H1 (cell line): Measurements from ENCODE around the gene ZNF620. TPM values are rescaled to one million over a fixed set of nuclear protein-coding genes. Genes with fewer than 3 reads are reported as not detected.

Experiments
- CTCF ChIA-PET: fragments of 300-600 bp; sonication (Branson Sonifier 250); formaldehyde crosslinking; loops from one replicate; lab custom pipeline; 2021; ENCODE audit not compliant: partially characterized antibody; lab: Charles Lee
- POLR2A ChIA-PET: fragments of 300-600 bp; sonication (Branson Sonifier 250); formaldehyde crosslinking; loops from one replicate; lab custom pipeline; 2021; ENCODE audit warnings: inconsistent platforms; ENCODE audit not compliant: partially characterized antibody; lab: Charles Lee
- DNase-seq, 2 experiments: peaks; one replicate each; pipeline versions ENCODE4 v3.0.0 to v3.0.0-alpha.2; 2010 to 2022; ENCODE audit warnings: low spot score in 2 of 2, low read depth in 1 of 2, mixed read lengths in 1 of 2
- FAIRE-seq: peaks from 2 replicates; lab custom pipeline; 2011; peaks lifted over from hg19 to GRCh38; lab: Jason Lieb, UNC
- H2AFZ ChIP-seq: 2 replicates; pipeline ENCODE4 v1.8.1; 2012; ENCODE audit warnings: low read length, inconsistent platforms
- H2AK5ac ChIP-seq: 2 replicates; pipeline ENCODE4 v1.6.1; 2013; ENCODE audit warnings: low read depth, low read length
- H2BK120ac ChIP-seq: replicated peaks from 2 replicates; pipeline ENCODE3; 2013; ENCODE audit warnings: low read depth, low read length, inconsistent platforms
- H2BK12ac ChIP-seq: 2 replicates; pipeline ENCODE4 v1.6.1; 2013; ENCODE audit warnings: low read depth, low read length
- H2BK15ac ChIP-seq: 2 replicates; pipeline ENCODE4 v1.6.1; 2013; ENCODE audit warnings: low read length
- H2BK20ac ChIP-seq: 2 replicates; pipeline ENCODE4 v1.6.1; 2013; ENCODE audit warnings: low read length
- H2BK5ac ChIP-seq: 2 replicates; pipeline ENCODE4 v1.6.1; 2013; ENCODE audit warnings: low read depth, low read length
- H3K14ac ChIP-seq: 2 replicates; pipeline ENCODE4 v1.6.1; 2013; ENCODE audit warnings: inconsistent platforms; ENCODE audit not compliant: insufficient read length
- H3K18ac ChIP-seq: 2 replicates; pipeline ENCODE4 v1.6.1; 2013; ENCODE audit warnings: low read length; ENCODE audit errors: extremely low read depth
- H3K23ac ChIP-seq: 2 replicates; pipeline ENCODE4 v1.6.1; 2013; ENCODE audit warnings: inconsistent platforms; ENCODE audit not compliant: insufficient read length
- H3K23me2 ChIP-seq: 2 replicates; pipeline ENCODE4 v1.6.1; 2013; ENCODE audit warnings: low read depth, low read length
- H3K27ac ChIP-seq: 2 replicates; pipeline ENCODE4 v1.6.1; 2011; ENCODE audit warnings: low read depth, low read length, inconsistent platforms
- H3K27me3 ChIP-seq, 4 experiments: replicated peaks in 1 of 4; 1 replicate in 1 of 4; 2 replicates in 3 of 4; pipeline versions ENCODE4 v1.6.1 to v1.8.1; 2011 to 2013; ENCODE audit warnings: low read length in 3 of 4, mild to moderate bottlenecking in 3 of 4, inconsistent platforms in 2 of 4, mixed read lengths in 2 of 4, moderate library complexity in 1 of 4; ENCODE audit not compliant: control insufficient read depth in 3 of 4, insufficient read depth in 3 of 4; ENCODE audit errors: extremely low read depth in 1 of 4
- H3K36me3 ChIP-seq, 4 experiments: 2 replicates each; pipeline versions ENCODE4 v1.6.1 to v1.8.1; 2011 to 2013; ENCODE audit warnings: mild to moderate bottlenecking in 4 of 4, low read length in 3 of 4, moderate library complexity in 2 of 4, control low read depth in 1 of 4, inconsistent platforms in 1 of 4; ENCODE audit not compliant: insufficient read depth in 4 of 4, control insufficient read depth in 2 of 4
- H3K4ac ChIP-seq: replicated peaks from 2 replicates; pipeline ENCODE3; 2013; ENCODE audit warnings: low read length, low read depth, mixed read lengths, inconsistent platforms; ENCODE audit not compliant: insufficient read length
- H3K4me1 ChIP-seq, 4 experiments: replicated peaks in 1 of 4; 1 replicate in 1 of 4; 2 replicates in 3 of 4; pipeline versions ENCODE4 v1.6.1 to v1.8.1; 2011 to 2013; ENCODE audit warnings: low read length in 3 of 4, inconsistent platforms in 2 of 4, mixed read lengths in 1 of 4; ENCODE audit not compliant: insufficient read depth in 4 of 4, control insufficient read depth in 3 of 4
- H3K4me2 ChIP-seq, 2 experiments: 2 replicates each; pipeline versions ENCODE4 v1.6.1 to v1.8.1; 2011 to 2013; ENCODE audit warnings: low read depth in 2 of 2, low read length in 2 of 2, control low read depth in 1 of 2, inconsistent platforms in 1 of 2, mild to moderate bottlenecking in 1 of 2; ENCODE audit not compliant: insufficient read depth in 1 of 2
- H3K4me3 ChIP-seq, 4 experiments: fragments of 200-600, 300-600 bp in 1 of 4; sonication (generic), shearing (Covaris generic), sonication (Bioruptor Twin) in 1 of 4; 2 replicates each; pipeline versions ENCODE4 v1.5.1 to v1.8.1; 2011 to 2016; ENCODE audit warnings: low read length in 4 of 4, low read depth in 3 of 4, control low read depth in 2 of 4, inconsistent platforms in 2 of 4, mild to moderate bottlenecking in 2 of 4, mixed read lengths in 1 of 4, moderate library complexity in 1 of 4; ENCODE audit not compliant: insufficient read depth in 2 of 4; ENCODE audit errors: extremely low read depth in 1 of 4
- H3K56ac ChIP-seq: replicated peaks from 2 replicates; pipeline ENCODE3; 2013; ENCODE audit warnings: low read depth, mild to moderate bottlenecking, mixed read lengths, low read length, inconsistent platforms; ENCODE audit not compliant: insufficient read length
- H3K79me1 ChIP-seq: 2 replicates; pipeline ENCODE4 v1.6.1; 2013; ENCODE audit warnings: low read depth, low read length, control low read depth
- H3K79me2 ChIP-seq, 2 experiments: 2 replicates each; pipeline versions ENCODE4 v1.6.1 to v1.8.1; 2012 to 2013; ENCODE audit warnings: low read length in 2 of 2, mild to moderate bottlenecking in 2 of 2, inconsistent platforms in 1 of 2; ENCODE audit not compliant: insufficient read depth in 2 of 2, control insufficient read depth in 1 of 2
- H3K9ac ChIP-seq, 4 experiments: replicated peaks in 1 of 4; 1 replicate in 1 of 4; 2 replicates in 3 of 4; pipeline versions ENCODE4 v1.6.1 to v1.8.1; 2011 to 2013; ENCODE audit warnings: low read depth in 3 of 4, low read length in 3 of 4, control low read depth in 2 of 4, mild to moderate bottlenecking in 2 of 4, moderate library complexity in 2 of 4, inconsistent platforms in 1 of 4; ENCODE audit errors: extremely low read depth in 1 of 4
- H3K9me3 ChIP-seq, 2 experiments: 2 replicates each; pipeline versions ENCODE4 v1.6.1 to v1.8.1; 2012 to 2013; ENCODE audit warnings: mild to moderate bottlenecking in 2 of 2, moderate library complexity in 2 of 2, control low read depth in 1 of 2, inconsistent platforms in 1 of 2, low read depth in 1 of 2, low read length in 1 of 2, mixed read lengths in 1 of 2; ENCODE audit not compliant: insufficient read depth in 2 of 2
- H4K20me1 ChIP-seq, 2 experiments: replicated peaks in 1 of 2; 2 replicates each; pipeline versions ENCODE3 to v1.8.1; 2011 to 2013; ENCODE audit warnings: inconsistent platforms in 2 of 2, low read length in 2 of 2, mild to moderate bottlenecking in 1 of 2; ENCODE audit not compliant: insufficient read depth in 2 of 2, control insufficient read depth in 1 of 2
- H4K5ac ChIP-seq: 2 replicates; pipeline ENCODE4 v1.6.1; 2013; ENCODE audit warnings: low read length, low read depth, mixed read lengths, inconsistent platforms; ENCODE audit not compliant: insufficient read length
- H4K8ac ChIP-seq: 2 replicates; pipeline ENCODE4 v1.8.0; 2013; ENCODE audit warnings: mild to moderate bottlenecking, moderate library complexity, low read length, inconsistent platforms; ENCODE audit not compliant: insufficient read depth; ENCODE audit errors: extremely low read depth
- H4K91ac ChIP-seq: replicated peaks from 2 replicates; pipeline ENCODE3; 2013; ENCODE audit warnings: low read length, mixed read lengths, inconsistent platforms; ENCODE audit not compliant: insufficient read length
- CBX8 ChIP-seq: fragments of 300-800, 300-1000 bp; sonication (generic); IDR thresholded peaks from 2 replicates; pipeline ENCODE4 v1.7.1; 2016; ENCODE audit warnings: low read depth, low read length, borderline replicate concordance
- EGR1 ChIP-seq: IDR thresholded peaks from 2 replicates; pipeline ENCODE4 v1.6.1; 2011; ENCODE audit warnings: low read depth, low read length, borderline replicate concordance
- EZH2 ChIP-seq: fragments of 200-600 bp; sonication (generic); IDR thresholded peaks from 2 replicates; pipeline ENCODE4 v1.7.1; 2012; ENCODE audit warnings: low read depth, mild to moderate bottlenecking, moderate library complexity, low read length, inconsistent platforms; ENCODE audit not compliant: severe bottlenecking
- FOSL1 ChIP-seq: IDR thresholded peaks from 2 replicates; pipeline ENCODE4 v1.6.1; 2011; ENCODE audit warnings: mild to moderate bottlenecking, low read depth, low read length, moderate library complexity; ENCODE audit not compliant: insufficient read depth
- KDM4A ChIP-seq: IDR thresholded peaks from one replicate; pipeline ENCODE4 v1.7.1; 2012; ENCODE audit warnings: low read depth, mild to moderate bottlenecking, moderate library complexity, low read length, inconsistent platforms; ENCODE audit not compliant: severe bottlenecking
- NRF1 ChIP-seq: IDR thresholded peaks from 2 replicates; pipeline ENCODE4 v1.6.1; 2011; ENCODE audit warnings: mild to moderate bottlenecking, low read depth, low read length, improper control_type of control experiment
- RXRA ChIP-seq: IDR thresholded peaks from 2 replicates; pipeline ENCODE4 v1.6.1; 2011; ENCODE audit warnings: low read depth, mild to moderate bottlenecking, low read length, moderate library complexity; ENCODE audit not compliant: insufficient read depth
- SIRT6 ChIP-seq: IDR thresholded peaks from one replicate; pipeline ENCODE4 v1.7.1; 2012; ENCODE audit warnings: low read length, inconsistent platforms
- TAF7 ChIP-seq: optimal IDR thresholded peaks from 2 replicates; pipeline ENCODE3; 2011; ENCODE audit warnings: low read depth, mild to moderate bottlenecking, inconsistent platforms, low read length, moderate library complexity, borderline replicate concordance
- WGBS, 2 experiments: shearing (Covaris generic) in 1 of 2; methylation state at CpG; one replicate each; pipeline versions ENCODE4 v1.1.6 to v1.1.7; 2013 to 2015; ENCODE audit warnings: low lambda C conversion rate in 2 of 2, mixed read lengths in 2 of 2, inconsistent platforms in 1 of 2, low coverage in 1 of 2, missing lambda C conversion rate in 1 of 2; ENCODE audit not compliant: insufficient replicate concordance in 2 of 2, insufficient coverage in 1 of 2, insufficient read length in 1 of 2; ENCODE audit errors: extremely low coverage in 1 of 2, missing lambda C conversion rate in 1 of 2; 5-methylcytosine and 5-hydroxymethylcytosine counted together
- polyA plus RNA-seq, 7 experiments: library from polyadenylated mRNA; depleted of rRNA in 3 of 7; stranded (reverse) in 5 of 7; unstranded in 2 of 7; fragments of >200 nt in 5 of 7; fragments of 200-250 nt in 2 of 7; gene quantifications; 1 replicate in 5 of 7; 2 replicates in 1 of 7; 4 replicates in 1 of 7; pipeline versions ENCODE4 v1.2.1 to v1.2.3, GENCODE V29; 2011 to 2013; ENCODE audit warnings: missing spikeins in 2 of 7, mixed read lengths in 2 of 7
- total RNA-seq: library from RNA; stranded (reverse); fragmentation: NEBNext Ultra II Directional; extraction: Animal tissue kit (Norgen Biotek cat#: 25700); gene quantifications from 2 replicates; pipeline ENCODE4 v1.2.1, GENCODE V29; 2021

The ZNF620 gene
- total and polyA plus RNA-seq, 2 of the 8 experiments (the other 6 are each of a cell fraction or from before 2014, with no cell fraction given) = 5.1 to 20.2 TPM

GRCh38 chr3:40546816-40547215 lies 41.0 kb downstream of the ZNF620 start:
- no peak for DNase-seq
- Histone ChIP-seq H3K23ac (no peak overlapping the region), H3K79me2 (no peaks in the 10 kb centered on the region), H2BK5ac (no peak overlapping the region), H3K9ac (no peak overlapping the region), H2AFZ (no peak overlapping the region), H3K23me2 (0 out of 2 replicates have a peak, but pooled peaks cover 1% of the 10 kb centered on the region), H3K18ac (no peak overlapping the region), H2BK12ac (no peak overlapping the region), H4K91ac (peak overlapping the region; percentile 40), H3K36me3 (no peaks in the 10 kb centered on the region), H3K27ac (no peak overlapping the region), H4K20me1 (no peaks in the 10 kb centered on the region)
- WGBS, 2 experiments = 89% methylated on average over 1 of the region's 1 CpG; no CpG with 5 or more reads in 1 of the 2 experiments
- TF ChIP-seq FOSL1 (no peak), EZH2 (no peak), TAF7 (no peak), EGR1 (no peak), SIRT6 (no peak), CBX8 (no peak), KDM4A (no peak), NRF1 (no peak), RXRA (no peak)
- TF ChIP-seq, all 59 proteins: peak for 0
- H3K4me3 ChIP-seq = no peak overlapping the region
- no peak overlapping the region for H3K4me2 ChIP-seq
- H4K8ac ChIP-seq = no peak overlapping the region
- H2BK120ac ChIP-seq = no peak overlapping the region
- H2BK20ac ChIP-seq = no peak overlapping the region
- no peaks in the 10 kb centered on the region for H3K27me3 ChIP-seq
- H2AK5ac ChIP-seq = no peak overlapping the region
- ChIA-PET CTCF (no interaction called here), POLR2A (interaction anchor here (1.1 kb wide), 1 partner anchor 9 kb away, joined by 3 read pairs; no protein-coding TSS in a partner anchor)
- no peak overlapping the region for H4K5ac ChIP-seq
- FAIRE-seq = no peak
- H3K9me3 ChIP-seq = peaks cover 0 to 6% of the 10 kb centered on the region in 2 experiments; a peak in 1 of 4 replicates
- no peak overlapping the region for H3K14ac ChIP-seq
- no peak overlapping the region for H3K4ac ChIP-seq
- no peaks in the 10 kb centered on the region for H3K79me1 ChIP-seq
- no peaks in the 10 kb centered on the region for H3K4me1 ChIP-seq
- H2BK15ac ChIP-seq = no peak overlapping the region
- no peak overlapping the region for H3K56ac ChIP-seq
